Skin epidermis (tissue), 12 donors: ENCODE measurements around the gene EGFL6.
"Not testable (repeated sequence)": the region's sequence is repeated elsewhere in the genome, so short reads cannot be mapped to it uniquely, and the experiment has no call there.

Source experiments
- H3K27ac ChIP-seq, 21 experiments: fragments of 200-600 bp; sonication (generic) in 11 of 21; one replicate each; pipeline ENCODE4 v1.5.0; 2020; ENCODE audit warnings: mild to moderate bottlenecking in 3 of 21, inconsistent platforms in 2 of 21, moderate library complexity in 2 of 21
- H3K4me3 ChIP-seq, 7 experiments: fragments of 200-600 bp; sonication (generic) in 2 of 7; one replicate each; pipeline ENCODE4 v1.5.0; 2020; ENCODE audit warnings: inconsistent platforms in 2 of 7, mild to moderate bottlenecking in 2 of 7, moderate library complexity in 1 of 7

The EGFL6 gene

DNA sequence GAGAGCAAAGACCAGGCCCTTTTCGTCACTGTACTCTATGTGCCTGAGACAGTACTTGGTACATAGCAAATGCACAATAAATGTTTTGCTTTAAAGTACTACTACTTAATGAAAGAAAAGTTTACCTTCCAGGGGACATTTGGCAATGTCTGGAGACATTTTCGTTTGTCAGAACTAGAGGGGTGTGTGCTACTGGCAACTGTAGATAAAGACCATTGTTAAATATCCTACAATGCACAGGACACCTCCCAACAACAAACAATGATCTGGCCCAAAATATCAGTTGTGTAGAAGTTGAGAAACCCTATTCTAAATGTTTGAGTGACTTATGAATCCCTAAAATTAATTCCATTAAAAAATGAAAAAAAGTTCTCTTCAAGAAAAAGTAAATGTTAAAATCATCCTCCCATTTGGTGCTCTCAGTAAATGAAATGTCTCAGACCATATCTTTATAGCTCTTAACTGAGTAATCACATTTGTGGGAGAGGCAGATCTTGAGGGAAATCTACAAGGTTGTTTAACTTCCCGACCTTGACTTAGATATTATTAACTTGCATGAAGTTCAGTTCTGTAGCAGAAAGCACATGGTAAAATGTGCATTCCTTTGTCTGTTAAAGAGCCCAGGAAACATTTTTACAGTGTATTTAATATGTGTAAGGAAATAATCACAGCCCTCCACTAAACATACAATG, 18.5 kb downstream of the EGFL6 start:
- no peak overlapping the region for H3K27ac ChIP-seq
- no peak overlapping the region for H3K4me3 ChIP-seq

DNA sequence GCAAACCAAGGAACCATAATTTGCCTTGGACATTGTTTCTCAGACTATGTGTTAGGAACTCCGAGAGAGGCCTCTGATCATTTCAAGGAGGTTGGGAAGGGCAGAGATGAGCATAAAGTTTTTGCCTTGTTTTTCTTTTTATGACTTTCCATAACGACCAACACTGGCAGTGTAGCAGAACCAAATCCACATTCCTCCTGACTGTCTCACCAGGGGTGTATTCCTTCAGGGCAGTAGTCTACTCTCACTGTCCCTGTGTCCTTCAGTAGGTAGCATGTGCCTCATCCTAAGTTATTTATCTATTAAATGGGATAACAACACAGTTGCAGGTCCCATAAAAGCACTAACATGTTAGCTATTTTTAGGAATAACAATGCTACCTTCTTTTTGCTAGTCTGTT, 20.8 kb downstream of the EGFL6 start:
- no peak overlapping the region for H3K4me3 ChIP-seq
- no peak overlapping the region for H3K27ac ChIP-seq

DNA sequence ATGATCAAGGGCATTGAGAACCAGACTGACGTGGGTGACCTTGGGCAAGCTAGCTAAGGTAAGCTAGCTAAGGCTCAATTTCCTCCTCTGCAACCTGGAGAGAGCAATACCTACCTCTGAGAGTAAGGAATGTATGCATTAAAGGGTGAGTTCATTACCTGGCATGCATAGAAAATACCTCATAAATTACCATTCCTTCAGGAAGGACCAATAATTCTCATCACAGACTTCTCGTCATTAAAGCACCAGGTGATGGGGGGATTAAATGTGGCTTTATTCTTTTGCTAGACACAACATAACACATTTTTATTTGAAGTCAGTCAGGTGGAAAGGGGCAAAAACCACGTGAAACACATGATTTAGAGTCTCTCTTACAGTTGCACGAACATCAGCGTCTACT, 21.5 kb downstream of the EGFL6 start:
- no peak overlapping the region for H3K27ac ChIP-seq
- H3K4me3 ChIP-seq = no peak overlapping the region

DNA sequence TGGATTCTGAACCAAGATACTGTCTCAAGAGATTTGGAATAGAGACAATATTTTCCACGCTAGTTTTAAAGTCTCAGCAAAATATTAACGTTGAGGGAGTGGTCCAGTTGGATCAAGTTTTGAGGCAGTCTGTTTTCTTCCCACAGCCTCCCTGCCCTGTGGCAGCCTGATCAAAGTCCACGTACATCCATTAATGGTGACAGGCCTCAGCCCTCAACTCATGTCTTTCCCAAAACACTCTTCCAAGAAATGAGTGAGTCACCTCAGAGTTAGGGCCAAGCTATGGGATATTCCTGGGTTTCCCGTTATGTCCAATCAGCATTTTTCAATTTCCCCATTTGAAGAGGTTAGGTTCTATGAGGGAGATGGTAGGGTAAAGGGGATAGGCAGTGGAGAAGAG, 28.5 kb downstream of the EGFL6 start:
- Histone ChIP-seq H3K27ac (no peak overlapping the region), H3K4me3 (no peak overlapping the region)

DNA sequence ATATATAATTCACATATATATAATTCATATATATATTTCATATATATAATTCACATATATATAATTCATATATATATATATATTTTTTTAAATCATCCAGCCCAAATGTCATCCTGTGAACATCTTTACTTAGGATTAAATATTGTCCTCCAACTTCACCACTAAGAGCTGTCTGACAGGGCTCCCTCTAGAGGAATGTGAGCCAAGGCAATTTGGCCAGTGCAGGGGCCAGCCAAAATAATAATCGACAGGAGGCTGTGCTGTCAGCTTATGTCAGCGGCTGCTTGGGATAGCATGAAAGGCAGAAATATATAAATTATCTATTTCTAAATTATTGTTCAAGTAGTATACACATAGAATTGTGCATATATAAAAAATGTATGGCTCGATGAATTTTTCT, 29.5 kb downstream of the EGFL6 start:
- H3K4me3 ChIP-seq = no peak overlapping the region
- H3K27ac ChIP-seq = no peak overlapping the region

DNA sequence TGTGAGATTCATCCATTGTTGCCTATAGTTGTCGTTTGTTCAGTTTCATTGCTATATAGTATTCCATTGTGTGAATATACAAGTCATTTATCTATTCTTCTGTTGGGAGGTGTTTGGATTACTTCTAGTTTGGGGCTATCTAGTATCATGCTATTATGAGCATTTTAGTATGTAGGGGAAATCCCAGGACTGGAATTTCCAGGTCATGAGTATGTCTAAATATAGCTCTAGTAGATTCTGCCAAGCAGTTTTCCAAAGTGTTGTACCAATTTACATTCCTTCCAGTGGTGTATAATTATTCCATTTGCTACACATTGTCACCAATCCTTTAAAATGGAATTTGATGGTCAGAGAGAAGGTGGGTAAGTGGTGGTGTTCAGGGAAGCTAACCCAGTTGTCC, 30.1 kb downstream of the EGFL6 start:
- Histone ChIP-seq H3K4me3 (no peak overlapping the region), H3K27ac (no peak overlapping the region)

DNA sequence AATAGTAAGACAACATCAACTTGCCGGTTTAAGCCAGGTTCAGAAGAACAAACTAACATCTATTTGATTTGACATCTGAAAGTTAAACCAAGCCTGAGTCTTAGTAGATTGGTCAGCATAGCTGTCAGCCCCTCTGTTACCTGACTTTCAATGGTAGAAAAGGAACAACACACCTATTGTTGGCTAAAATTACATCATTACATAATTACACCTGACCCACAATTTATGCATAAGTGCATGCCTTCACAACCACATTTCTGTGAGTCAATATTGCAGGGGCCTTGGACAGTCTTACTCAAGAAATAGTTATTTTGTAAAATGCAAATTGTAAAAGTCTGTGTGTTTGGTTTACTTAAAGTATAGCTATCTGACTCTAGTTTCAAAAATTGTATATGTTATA, 36.2 kb downstream of the EGFL6 start:
- Histone ChIP-seq H3K4me3 (no peak overlapping the region), H3K27ac (no peak overlapping the region)

DNA sequence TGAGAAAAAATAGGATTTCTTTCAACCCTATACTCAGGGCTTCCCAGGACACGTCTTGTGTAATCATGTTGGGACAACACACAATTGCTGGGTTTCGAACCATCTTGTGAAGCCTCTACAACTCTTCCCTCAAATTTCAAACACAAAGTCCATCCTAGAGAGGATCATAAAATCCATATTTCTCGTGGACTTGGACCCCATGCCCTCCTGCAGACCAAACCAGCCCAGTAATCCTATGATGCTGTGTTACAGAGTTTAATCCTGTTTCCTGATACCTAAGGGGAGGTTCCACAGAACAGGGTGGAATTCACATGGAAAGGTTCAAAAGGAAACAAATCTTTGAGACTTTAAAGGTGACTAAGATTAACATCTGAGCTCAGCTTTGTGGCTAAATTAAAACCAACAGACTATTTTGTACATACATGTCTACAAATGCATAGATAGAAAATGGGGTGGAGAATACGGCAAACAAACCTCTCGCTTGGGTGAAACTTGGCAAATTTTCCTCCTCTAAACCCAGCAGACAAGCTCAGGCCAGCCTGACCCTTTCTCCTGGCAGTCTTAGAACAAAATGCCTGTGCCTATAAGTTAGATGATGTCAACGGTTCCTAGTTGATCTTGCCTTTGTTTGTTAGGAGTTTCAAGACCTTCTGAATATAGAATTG, 38.1 kb downstream of the EGFL6 start:
- H3K27ac ChIP-seq = no peak overlapping the region
- no peak overlapping the region for H3K4me3 ChIP-seq

DNA sequence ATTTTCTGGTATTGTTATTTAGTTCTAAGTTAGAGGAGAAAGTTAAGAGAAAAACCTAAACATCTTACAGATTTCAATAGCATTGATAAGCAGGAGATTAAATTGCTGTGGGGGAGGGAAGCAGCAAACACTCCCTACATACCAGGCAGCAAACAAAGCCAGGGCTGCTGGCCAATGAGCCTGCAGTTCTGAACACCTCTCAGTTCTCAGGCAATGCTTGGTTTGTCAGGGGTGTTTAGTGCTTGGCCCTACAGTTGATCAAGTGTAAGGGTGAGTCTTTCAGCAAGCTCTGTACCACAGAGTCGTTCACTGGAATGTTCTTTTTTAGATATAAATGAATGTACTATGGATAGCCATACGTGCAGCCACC, 38.6 kb downstream of the EGFL6 start:
- no peak overlapping the region for H3K27ac ChIP-seq

DNA sequence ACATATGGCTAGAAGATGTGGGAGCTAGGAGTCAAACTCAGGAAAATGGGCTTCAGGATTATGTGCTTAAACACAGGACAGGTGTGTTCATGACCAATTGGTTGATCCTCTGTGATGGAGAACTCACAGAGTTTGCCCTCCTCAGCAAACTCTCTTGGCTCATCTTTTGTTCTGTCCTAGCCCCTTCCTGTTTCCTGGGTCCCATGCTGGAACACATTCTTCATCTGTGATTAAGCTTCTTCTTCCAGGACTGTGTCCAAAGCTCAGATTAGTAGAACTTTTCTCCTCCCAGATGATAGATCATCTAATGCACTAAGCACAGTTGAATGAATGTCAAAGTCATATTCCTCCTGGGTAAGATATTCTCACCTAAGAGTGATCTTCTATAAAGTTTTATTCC, 44.8 kb downstream of the EGFL6 start:
- no peak overlapping the region for H3K27ac ChIP-seq

More for the DNA sequence above, 38.6 kb downstream of the EGFL6 start:
- no peak overlapping the region for H3K4me3 ChIP-seq

DNA sequence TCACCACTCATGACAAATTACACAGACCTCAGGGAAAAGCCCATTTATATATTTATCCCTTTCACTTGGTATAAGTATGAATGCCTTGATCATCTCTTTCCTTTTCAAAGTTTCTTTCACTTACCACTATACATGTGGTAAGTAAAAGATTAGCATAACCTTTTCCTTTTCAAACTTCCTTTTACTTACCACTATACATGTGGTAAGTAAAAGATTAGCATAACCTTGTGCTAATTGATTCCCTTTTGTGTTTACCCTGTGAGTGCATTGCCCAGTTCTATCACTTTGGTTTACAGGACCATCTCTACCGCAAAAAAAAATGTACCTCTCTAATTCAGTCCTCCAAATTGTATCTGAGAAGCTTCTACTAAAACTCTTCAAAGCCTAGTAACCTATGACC, 50.8 kb downstream of the EGFL6 start:
- H3K27ac ChIP-seq = no peak overlapping the region

More for the DNA sequence above, 44.8 kb downstream of the EGFL6 start:
- H3K4me3 ChIP-seq = no peak overlapping the region

DNA sequence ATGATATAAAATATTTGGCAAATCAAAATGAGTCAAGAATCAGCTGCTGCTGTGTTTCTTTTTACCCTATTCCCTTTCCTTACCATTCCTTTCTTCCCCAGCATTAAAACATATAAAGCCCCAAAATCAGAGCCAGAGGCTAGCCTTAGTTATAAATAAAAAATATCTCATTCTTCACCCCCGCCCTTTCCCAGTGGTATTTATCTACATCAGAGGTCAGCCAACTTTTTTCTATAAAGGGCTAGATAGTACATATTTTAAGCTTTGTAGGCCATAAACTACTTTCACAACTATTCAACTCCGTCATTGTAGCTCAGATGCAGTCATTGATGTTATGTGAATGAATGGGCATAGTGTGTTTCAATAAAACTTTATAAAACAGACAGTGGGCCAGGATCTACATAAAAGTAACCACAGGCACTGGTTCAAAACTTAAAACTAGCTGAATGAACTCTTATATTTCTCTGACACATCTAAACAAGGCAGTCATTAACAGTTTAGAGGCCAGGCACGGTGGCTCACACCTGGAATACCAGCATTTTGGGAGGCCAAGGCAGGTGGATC, 53.1 kb downstream of the EGFL6 start:
- no peak overlapping the region for H3K27ac ChIP-seq
- H3K4me3 ChIP-seq = no peak overlapping the region

More for the DNA sequence above, 50.8 kb downstream of the EGFL6 start:
- no peak overlapping the region for H3K4me3 ChIP-seq

DNA sequence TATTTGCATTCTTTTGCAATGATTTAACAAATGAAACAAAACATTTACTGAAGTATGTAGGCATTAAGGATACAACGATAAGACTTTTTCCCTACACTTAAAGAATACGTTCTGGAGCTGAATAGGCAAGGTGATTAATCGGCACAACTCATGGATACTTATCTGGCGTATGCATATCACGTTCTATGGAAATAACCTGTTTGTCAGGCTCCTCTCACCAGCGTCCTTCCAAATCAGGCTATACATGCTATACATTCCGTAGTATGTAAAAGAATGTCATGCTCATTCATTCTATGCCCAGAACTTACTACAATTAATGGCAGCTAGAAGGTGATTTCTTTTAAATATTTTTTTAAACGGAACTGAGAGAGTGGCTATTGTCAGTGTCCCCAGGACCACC, 57.9 kb downstream of the EGFL6 start:
- H3K27ac ChIP-seq = no peak overlapping the region
- no peak overlapping the region for H3K4me3 ChIP-seq

DNA sequence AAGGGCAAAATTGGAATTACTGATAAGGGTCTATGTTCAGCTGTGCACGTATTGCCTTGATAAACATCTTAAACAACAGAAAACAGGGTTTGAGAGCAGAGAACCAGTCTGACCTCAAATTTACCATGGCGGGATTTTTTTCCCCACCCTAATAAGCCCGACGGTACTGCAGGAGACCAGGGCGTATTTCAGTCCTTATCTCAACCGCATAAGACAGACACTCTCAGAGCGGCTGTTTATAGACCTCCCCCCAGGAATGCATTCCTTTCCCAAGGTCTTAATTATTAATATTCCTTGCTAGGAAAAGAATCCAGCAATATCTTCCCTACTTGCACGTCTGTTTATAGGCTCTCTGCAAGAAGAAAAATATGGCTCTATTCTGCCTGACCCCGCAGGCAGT, 67.8 kb downstream of the EGFL6 start:
- H3K27ac ChIP-seq, H3K4me3 ChIP-seq: not testable (repeated sequence)

DNA sequence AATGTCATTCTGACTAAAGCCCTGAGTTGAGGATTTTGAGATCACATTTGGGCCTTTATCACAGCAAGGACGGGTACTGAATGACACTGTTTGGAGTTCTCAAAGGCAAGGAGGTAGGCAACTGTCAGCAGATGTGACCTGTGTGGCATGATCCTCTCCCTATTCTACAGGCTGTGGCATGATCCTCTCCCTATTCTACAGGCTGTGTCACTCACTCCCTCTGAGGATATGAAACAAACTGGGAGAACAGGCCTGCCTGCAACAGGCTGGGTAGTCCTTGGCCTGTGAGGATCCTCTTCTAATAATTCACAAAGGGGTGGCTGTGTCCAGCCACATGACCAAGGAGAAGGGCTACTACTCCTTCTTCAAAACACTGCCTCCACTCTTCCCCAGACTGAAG, 68.6 kb downstream of the EGFL6 start:
- H3K27ac ChIP-seq = no peak overlapping the region
- H3K4me3 ChIP-seq = no peak overlapping the region

DNA sequence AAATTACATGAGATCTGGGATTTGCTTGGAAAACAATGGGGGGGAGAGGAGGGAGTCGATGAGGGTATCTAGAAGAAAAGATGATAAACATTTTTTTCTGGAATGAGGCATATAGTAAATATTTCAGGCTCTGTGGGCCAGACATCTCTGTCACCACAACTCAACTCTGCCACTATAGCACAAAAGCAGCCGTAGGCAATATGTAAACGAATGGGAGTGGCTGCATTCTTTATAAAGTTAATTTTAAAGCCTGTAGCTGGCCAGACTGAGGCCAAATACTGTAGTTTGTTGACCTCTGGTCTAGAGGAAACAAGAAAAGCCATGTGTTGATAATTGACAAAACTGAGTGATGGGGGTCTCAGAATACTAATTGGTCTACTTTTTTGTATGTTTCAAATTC, 69.4 kb downstream of the EGFL6 start:
- Histone ChIP-seq H3K4me3 (no peak overlapping the region), H3K27ac (no peak overlapping the region)

DNA sequence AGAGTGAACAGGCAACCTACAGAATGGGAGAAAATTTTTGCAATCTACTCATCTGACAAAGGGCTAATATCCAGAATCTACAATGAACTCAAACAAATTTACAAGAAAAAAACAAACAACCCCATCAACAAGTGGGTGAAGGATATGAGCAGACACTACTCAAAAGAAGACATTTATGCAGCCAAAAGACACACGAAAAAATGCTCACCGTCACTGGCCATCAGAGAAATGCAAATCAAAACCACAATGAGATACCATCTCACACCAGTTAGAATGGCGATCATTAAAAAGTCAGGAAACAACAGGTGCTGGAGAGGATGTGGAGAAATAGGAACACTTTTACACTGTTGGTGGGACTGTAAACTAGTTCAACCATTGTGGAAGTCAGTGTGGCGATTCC, 72.3 kb downstream of the EGFL6 start:
- not testable (repeated sequence) for H3K4me3 ChIP-seq, H3K27ac ChIP-seq

DNA sequence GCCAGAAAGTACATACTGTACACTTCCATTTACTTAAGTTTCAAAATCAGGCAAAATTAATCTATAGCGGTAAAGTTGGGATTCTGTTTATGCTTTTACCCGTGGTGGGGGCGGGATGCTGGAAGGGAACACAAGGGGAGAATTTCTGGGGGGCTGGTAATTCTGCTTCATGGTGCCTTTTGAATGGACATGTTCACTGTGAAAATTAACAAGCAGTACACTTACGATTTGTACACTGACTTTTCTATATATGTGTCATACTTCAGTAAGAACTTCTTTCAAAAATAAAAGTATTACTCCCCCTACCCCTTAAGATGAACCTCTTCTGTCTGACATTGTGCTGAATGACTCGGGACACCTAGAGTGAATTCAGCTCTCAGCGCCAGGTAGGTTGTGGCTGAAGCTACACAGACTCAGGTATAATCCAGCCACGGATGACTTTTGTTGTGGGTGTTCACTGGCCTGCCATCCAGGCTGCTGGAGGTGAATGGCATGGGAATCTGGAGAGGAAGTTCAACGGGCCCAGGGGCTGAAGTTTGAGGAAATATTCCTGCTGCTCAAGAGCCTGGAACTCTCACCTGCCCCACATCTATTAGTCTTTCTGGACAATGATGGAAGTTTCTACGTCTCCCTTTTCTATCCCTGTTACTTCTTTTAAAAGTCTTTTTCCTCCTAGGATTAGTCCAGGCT, 76.2 kb downstream of the EGFL6 start:
- Histone ChIP-seq H3K27ac (no peak overlapping the region), H3K4me3 (no peak overlapping the region)

DNA sequence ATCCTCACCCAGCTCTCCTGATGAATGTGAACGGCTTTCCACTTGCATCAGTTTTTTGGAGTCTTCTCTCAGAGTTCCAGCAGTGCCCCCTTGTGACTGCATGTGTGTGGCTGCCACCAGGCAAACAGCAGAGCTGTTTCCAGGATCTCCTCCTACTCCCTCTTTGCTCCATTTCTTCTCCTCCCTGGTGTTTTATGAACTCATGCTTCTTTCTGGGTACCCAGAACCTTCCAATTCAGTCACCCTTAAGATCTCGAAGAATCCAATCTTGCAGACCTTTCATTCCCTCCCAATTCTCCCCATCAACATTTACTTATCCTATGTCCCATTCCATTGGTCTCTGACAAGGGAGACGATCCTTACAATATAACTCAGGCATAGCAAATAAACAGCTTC, 76.8 kb downstream of the EGFL6 start:
- Histone ChIP-seq H3K27ac (no peak overlapping the region), H3K4me3 (no peak overlapping the region)

DNA sequence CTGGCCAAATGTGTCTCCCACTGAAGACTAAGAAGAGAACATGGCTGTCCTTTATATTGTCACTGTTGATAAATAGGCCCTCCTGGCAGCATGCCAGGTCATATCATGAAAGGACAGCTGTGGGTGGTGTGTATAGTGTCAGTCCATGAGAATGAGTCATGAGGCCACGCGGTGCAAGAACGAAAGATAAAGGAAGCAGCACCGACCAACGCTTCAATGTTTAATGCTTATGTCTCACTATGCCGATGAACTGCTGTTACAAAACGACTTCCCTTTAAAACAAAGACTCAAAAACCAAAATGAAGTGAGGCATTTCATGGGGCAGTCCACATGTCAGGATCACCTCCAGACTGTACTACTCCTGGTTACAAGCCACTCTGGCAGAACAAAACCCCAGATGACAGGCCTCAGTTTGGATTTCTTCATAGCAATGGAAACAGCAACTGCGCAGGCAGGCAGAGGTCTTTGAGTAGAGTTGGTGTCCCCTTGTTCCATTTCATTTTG, 78.4 kb downstream of the EGFL6 start:
- peak overlapping the region in 2 of 21 experiments; percentile 7 to 10 for H3K27ac ChIP-seq

DNA sequence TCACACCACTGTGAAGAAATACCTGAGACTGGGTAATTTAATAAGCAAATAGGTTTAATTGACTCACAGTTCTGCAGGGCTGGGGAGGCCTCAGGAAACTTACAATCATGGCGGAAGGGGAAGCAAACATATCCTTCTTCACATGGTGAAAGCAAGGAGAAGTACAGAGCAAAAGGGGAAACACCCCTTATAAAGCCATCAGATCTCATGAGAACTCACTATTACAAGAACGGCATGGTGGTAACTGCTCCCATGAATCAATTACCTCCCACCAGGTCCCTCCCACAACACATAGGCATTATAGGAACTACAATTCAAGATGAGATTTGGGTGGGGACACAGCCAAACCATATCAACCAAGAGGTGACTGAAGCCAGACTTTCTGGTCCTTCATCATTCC, 78.9 kb downstream of the EGFL6 start:
- H3K27ac ChIP-seq = peak overlapping the region in 1 of 21 experiments; percentile 7
- not testable (repeated sequence) for H3K4me3 ChIP-seq

More for the DNA sequence above, 78.4 kb downstream of the EGFL6 start:
- H3K4me3 ChIP-seq = no peak overlapping the region
